Measurements from ENCODE around the gene TOMM70.

Gene TOMM70

GRCh38 chr3:100411091-100411982 is 10.4 kb upstream of the TOMM70 start:
- no peak for DNase-seq

- DNase-seq, result no peak
These were observed 7.2 kb upstream of the TOMM70 start for GRCh38 chr3:100407977-100408532.

- no peak for DNase-seq
These were observed 6.3 kb upstream of the TOMM70 start for GRCh38 chr3:100407164-100407563.

DNA sequence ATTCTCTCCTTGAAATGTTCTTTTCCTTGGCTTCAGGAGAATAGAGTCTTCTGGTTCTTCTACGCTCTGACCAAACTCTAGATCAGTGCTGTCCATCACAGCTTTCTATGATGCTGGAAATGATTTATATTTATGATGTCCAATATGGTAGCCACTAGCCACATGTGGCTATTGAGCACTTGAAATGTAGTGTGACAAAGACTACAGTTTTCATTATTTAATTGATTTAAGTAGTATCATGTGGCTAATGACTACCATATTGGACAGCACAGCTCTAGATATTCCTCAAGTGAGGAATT is 3.3 kb upstream of the TOMM70 start:
- no peak for DNase-seq

- no peak for DNase-seq
These were observed 2.7 kb upstream of the TOMM70 start for GRCh38 chr3:100403362-100404249.

- DNase-seq, result no peak
These were observed 2.0 kb upstream of the TOMM70 start for GRCh38 chr3:100402891-100403290.

- no peak for DNase-seq
These were observed 1.4 kb upstream of the TOMM70 start for GRCh38 chr3:100402256-100402655.

DNA sequence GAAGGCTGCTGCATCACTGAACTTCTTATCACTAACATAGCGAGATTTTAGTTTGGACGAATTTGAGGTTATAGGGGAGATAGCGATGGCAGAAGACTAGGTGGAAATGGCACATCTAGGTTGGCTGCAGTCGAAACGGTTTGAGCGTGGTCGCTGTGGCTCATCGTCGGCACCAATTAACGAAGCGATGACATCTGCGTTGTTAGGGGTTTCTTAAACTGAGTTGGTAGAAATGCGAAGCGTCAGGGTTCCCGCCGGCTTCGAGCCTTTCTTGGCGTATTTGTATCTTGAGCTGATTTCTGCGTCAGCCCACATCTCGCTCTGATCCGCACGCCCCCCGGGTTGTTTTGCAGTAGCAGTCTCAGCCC is 769 bp upstream of the TOMM70 start:
- peak; percentile 45 to 56 for DNase-seq

DNA sequence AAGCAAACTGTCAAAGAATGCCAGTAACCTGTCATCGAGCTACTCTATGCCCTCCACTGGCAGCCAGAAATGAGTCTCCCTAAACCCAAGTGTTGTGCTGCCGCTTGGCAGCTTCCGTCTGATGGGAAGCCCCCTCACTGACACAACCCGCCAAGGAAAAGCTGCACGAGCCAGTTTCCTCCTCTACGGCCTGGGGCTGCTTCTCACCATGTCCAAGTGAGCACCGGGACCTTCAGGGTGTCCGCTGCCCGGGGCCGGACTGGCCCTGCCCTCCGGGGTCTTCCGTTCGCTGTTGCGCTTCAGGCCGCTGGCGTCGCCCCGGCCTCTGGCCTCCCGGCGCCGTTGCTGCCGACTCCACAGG is 490 bp downstream of the TOMM70 start:
- DNase-seq, result peak; percentile 22 to 41

DNA sequence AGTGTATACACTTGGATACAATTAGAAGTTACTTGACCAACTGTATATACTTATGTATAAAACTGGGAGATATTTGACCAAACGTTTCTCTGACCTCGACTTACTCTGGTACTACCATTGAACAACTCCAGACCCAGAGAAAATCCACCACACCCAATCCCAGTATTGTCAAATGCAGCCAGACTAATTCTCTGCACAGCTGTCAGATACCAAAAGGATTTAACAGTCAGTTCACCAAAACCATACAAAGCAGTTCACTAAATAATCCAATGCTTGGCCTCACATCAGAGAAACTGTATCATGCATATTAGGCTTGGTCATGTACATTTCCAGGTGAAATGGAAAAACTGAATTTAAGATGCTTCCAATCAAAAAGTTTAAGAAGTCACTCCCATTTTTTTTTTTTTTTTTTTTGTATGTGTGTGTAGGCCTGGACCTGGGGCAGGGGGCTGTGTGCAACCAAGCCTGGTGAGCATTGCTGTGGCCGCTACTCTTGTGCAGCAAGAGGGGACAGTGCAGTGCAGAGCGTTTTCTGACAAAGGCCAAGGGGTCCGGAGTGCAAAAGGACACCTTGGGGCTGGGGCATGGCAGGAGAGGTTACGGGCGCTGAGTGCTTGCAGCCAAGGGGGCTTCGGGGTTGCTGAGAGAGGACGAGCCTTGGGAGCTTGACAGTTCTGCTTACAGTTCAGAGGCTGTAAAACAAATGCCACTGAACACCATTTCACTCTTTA is 1.4 kb downstream of the TOMM70 start:
- DNase-seq, result no peak

GRCh38 chr3:100396967-100397366 is 3.9 kb downstream of the TOMM70 start:
- no peak for DNase-seq

DNA sequence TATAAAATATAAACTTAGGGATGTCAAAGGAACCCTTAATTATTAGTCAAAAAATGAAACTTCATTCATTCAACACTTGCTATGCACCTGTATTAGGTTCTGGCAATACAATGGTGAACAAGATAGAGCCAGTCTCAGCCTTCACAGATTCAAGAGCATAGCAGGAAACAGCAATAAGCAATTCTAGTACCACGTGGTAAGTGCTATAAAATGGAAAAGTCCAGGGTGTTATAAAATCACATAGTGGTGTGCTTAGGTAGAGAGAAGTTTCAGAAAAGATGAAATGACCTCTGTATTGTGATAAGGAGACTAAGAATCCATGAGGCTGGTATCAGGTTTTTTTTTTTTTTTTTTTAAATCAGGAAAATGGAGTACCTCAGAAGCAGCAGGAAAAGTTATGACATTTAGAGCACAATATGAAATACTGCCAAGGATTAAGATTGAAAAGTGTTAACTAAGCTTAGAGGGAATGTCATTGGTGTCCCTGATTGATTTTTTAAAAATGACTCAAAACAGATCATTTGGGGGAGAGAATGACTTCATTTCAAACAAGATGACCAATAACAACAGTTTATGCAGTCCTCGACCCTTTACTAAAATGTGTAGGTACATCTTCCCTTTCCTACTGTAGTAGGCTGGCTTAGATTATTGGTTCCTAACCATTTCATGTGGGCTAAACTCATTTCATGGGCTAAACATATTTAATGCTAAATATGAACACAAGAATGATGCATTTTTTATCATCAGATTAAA is 5.0 kb downstream of the TOMM70 start:
- DNase-seq, result no peak

DNA sequence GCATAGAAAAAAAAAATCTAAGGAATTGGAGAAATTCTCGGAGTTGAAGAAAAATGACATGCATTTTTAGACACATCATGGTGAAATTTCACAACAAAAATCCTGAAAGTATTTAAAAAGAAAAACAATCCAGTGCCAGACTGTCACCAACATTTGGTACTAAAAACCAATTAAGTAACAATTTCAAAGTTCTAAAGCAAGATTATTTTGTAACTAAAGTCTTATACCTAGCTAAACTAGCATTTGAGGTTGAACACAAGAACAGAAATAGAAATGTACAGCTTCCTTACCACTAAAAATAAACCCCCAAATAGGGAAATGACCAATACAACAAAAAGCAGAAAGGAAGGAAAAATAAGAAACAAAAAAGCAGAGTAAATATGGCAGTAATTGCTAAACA is 11.9 kb downstream of the TOMM70 start:
- no peak for DNase-seq

GRCh38 chr3:100386437-100387074 is 14.3 kb downstream of the TOMM70 start:
- no peak for DNase-seq

DNA sequence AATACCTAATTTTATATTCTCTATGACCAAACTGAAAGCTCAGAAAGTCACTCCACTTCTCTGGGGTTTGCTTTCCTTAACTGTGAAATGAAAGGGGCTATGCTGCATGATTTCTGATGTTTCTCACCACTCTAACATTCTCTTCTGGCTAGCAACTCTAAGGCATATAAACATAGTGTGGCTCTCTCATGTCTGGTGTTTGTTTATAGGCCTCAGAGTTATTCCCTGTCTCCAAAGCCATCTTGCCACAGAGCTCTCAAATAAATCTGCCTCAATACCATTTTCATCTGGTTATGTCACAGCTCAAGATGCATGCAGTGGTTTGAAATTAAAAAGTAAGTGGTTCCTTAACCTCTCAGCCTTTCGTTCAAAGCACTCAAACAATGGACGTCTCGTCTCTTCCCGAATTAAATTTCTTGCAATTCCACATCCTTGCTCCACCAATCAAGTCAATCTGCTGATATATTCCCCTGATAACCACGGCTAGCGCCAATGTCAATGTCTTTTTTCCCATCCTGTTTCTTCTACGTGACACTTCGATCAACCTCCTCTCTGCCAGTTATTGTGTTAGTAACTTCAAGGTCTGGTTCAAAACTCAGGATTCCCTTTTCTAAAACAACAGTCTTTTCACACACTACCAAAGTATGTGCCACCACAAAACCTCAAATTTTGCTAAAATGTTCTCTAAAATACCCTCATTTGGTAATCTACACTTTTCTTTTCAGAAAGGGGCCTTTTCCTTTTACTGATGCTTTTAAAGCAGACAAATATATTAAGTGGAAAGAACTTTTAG is 16.0 kb downstream of the TOMM70 start:
- DNase-seq, result no peak

- no peak for DNase-seq
These were observed 24.6 kb downstream of the TOMM70 start for GRCh38 chr3:100376301-100376700.

DNA sequence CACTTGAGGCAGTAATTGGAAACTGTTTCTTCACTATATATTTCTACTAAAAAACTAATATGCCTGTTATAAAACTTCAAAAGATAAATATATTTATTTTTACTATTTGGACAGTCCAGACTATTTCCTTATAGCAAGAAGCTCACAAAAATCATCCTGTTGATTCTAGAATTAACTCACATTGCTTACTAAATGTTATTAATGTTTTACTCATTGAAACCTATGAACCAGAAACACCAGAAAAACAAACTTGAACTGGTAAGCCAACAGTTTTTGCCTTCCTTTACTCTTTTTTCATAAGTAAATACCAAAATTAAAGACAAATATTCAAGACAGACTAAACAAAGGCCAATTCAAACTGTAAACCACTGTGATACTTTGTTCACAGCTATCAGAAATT is 26.4 kb downstream of the TOMM70 start:
- DNase-seq, result no peak

DNA sequence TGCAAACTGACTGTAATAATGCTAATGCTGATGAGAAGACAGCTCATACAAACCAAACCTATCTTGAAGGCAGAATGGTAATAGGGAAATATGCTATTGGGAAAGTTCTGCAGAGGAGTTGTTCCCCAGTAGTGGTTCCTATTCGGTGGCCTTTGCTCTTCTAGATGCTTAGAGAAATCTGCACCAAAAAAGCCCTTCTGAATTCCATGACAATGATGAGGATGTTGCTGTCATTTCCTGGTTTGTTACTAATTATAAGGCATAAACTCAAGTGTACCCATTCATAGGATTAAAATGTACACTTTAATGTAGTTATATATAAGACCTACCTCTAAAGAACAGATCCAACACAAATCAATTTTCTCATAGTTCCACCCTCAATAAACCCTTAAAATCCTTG is 30.1 kb downstream of the TOMM70 start:
- DNase-seq, result no peak

- no peak for DNase-seq
These were observed 32.4 kb downstream of the TOMM70 start for GRCh38 chr3:100368441-100368840.

- DNase-seq, result no peak
These were observed 34.5 kb downstream of the TOMM70 start for GRCh38 chr3:100366424-100366823.

DNA sequence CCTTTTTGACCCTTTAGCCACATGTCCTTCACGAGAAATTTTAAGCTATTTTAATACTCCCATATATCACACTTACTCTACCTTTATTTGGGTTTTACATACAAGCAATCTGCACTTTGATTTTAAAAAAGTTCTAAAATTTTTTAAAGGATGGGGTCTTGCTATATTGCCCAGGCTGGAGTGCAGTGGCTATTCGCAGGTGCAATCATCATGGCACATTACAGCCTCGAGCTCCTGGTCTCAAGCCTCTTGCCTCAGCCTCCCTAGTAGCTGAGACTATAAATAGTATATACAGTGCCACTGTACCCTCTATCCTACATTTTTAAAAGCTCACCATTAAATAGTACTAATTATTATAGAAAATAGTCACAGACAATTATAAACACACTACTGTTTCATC is 36.5 kb downstream of the TOMM70 start:
- DNase-seq, result no peak
